ENCODE data around the gene CCDC102A. TPM values are rescaled to one million over a fixed set of nuclear protein-coding genes. Genes with fewer than 3 reads are reported as not detected.

The CCDC102A gene
- total and polyA plus RNA-seq, 9 of the 15 experiments (the other 6 are each of a cell fraction or from before 2014, with no cell fraction given), result 0.03 to 4.9 (median 1.4) TPM

DNA sequence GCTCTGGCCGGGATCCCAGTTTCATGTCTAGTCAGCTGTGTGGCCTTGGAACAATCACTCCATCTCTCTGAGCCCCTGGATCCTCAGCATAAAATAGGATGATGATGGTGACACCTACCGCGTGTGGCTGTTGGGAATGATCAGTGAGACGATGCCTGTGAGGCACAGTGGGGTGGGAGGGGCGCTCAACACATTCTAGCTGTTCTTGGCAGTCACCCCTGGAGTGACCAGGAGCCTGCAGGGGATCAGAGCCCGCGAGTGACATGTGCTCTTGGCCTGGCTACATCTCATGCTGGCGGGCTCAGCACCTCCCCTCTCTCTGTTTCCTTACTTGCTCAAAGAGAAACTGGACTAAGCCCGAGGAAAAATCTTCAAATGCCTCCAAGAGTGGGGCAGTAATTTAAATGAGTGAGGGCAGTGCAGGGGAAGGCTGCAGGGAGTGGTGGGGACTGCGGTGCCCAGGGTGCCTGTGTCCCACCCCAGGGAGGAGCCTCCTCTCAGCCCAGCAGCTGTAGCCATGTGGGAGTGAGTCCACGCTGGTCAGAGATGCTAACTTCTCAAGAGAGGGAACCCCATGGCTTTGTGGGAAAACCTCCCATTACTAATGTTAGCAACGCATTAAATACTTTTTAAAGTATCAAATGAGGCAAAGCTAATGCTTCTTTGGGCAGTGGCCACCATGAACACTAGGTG lies 27.0 kb downstream of the CCDC102A start:
- in situ Hi-C loops (cut with MboI) (no loop called here), intact Hi-C loops (cut with micrococcal nuclease) (no loop called here)
- no peak overlapping the region for H3K27ac ChIP-seq (ENCODE audit: extremely low read depth, low read depth, low read length)
- no peak for FAIRE-seq
- H2AFZ ChIP-seq (ENCODE audit: low read depth, low read length), result peak overlapping the region; percentile 33; the same call in 1 of the 2 replicates
- ChIA-PET CTCF (ENCODE audit: low intra/inter-chr PET ratio) (no interaction called here), POLR2A (interaction anchor here (0.7 to 1.7 kb wide), 2 partner anchors 45 to 63 kb away, joined by 3 to 4 read pairs; no protein-coding TSS in a partner anchor)
- DNase-seq (ENCODE audit: extremely low read depth in 1 of 4, low spot score in 3 of 4), result no peak
- H3K4me3 ChIP-seq, result no peak overlapping the region
- peaks cover 0 to 4% of the 10 kb centered on the region in 2 experiments; a peak in 3 of 5 replicates for H3K4me1 ChIP-seq (replicated peaks in 1 of 2; ENCODE audit: control insufficient read depth in 2 of 2, insufficient read depth in 2 of 2, low read length in 2 of 2)
- H3K9me1 ChIP-seq (ENCODE audit: control insufficient read depth, insufficient read depth, low read length), result no peaks in the 10 kb centered on the region
- peak overlapping the region in 1 of 2 experiments; percentile 79; a peak in 1 of 4 replicates for H3K9ac ChIP-seq (ENCODE audit: insufficient read depth in 1 of 2, low read depth in 2 of 2, low read length in 2 of 2)
- no TSS peak for BruUV-seq (replicated peaks)
- H3K4me2 ChIP-seq (ENCODE audit: insufficient read depth, low read length), result no peak overlapping the region
- peak; percentile 41; the same call in 1 of the 3 replicates for ATAC-seq
- H3K9me3 ChIP-seq (replicated peaks; ENCODE audit: control insufficient read depth, insufficient read depth, low read depth, low read length), result no peaks in the 10 kb centered on the region
- H3K36me3 ChIP-seq (ENCODE audit: control insufficient read depth, insufficient read depth, low read length), result no peaks in the 10 kb centered on the region
- 26% methylated on average over 12 of the region's 12 CpGs for WGBS (ENCODE audit: insufficient coverage, low coverage, missing lambda C conversion rate)
- H4K20me1 ChIP-seq (replicated peaks; ENCODE audit: control insufficient read depth, insufficient read depth, low read length), result 0 out of 2 replicates have a peak, but pooled peaks cover 3% of the 10 kb centered on the region
- no peaks in the 10 kb centered on the region for H3K79me2 ChIP-seq (ENCODE audit: control insufficient read depth, insufficient read depth, low read length)
- H3K27me3 ChIP-seq (ENCODE audit: control insufficient read depth in 2 of 2, insufficient read depth in 2 of 2, low read length in 2 of 2), result peaks cover 0 to 18% of the 10 kb centered on the region in 2 experiments; a peak in 3 of 5 replicates
- TF ChIP-seq ZNF778 (CRISPR knock-in tag; IDR thresholded peaks at IDR 0.05) (no peak), ZFP36 (IDR thresholded peaks at IDR 0.05; ENCODE audit: low read depth, low read length, partially characterized antibody) (peak; percentile 63), FOXP1 (CRISPR knock-in tag; IDR thresholded peaks at IDR 0.05) (no peak)

DNA sequence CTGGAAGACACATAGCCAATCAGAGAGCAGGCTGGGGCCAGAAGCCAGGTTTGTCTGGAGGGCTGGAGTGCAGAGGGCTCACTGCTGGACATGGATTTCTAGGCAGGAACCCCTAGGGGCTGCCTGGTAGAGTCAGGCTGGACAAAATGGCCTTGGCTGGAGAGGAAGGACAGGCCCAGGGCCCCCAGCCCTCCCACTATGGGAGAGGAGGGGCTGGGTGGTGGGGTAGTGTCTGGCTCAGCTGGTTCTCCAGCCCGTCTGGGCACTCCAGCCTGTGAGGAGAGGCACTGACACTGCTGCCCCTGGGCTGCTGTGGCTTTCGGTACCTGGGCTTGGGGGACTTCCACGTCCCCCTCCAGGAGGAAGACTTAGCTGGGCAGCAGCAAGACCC lies 28.3 kb downstream of the CCDC102A start:
- DNase-seq (ENCODE audit: extremely low read depth in 1 of 4, low spot score in 3 of 4) (no peak), FAIRE-seq (no peak), ATAC-seq (peak; percentile 11; the same call in 1 of the 3 replicates)
- ChIA-PET POLR2A (interaction anchor here (0.6 to 0.8 kb wide), 2 partner anchors 9 to 23 kb away, joined by 3 to 4 read pairs; no protein-coding TSS in a partner anchor), CTCF (ENCODE audit: low intra/inter-chr PET ratio) (no interaction called here)
- no peak overlapping the region for H3K9ac ChIP-seq (ENCODE audit: insufficient read depth in 1 of 2, low read depth in 2 of 2, low read length in 2 of 2)
- no peaks in the 10 kb centered on the region for H3K79me2 ChIP-seq (ENCODE audit: control insufficient read depth, insufficient read depth, low read length)
- 27% methylated on average over 2 of the region's 3 CpGs for WGBS (ENCODE audit: insufficient coverage, low coverage, missing lambda C conversion rate)
- H3K4me3 ChIP-seq, result no peak overlapping the region
- H4K20me1 ChIP-seq (replicated peaks; ENCODE audit: control insufficient read depth, insufficient read depth, low read length), result 0 out of 2 replicates have a peak, but pooled peaks cover 3% of the 10 kb centered on the region
- no peaks in the 10 kb centered on the region for H3K36me3 ChIP-seq (ENCODE audit: control insufficient read depth, insufficient read depth, low read length)
- peaks cover 0 to 28% of the 10 kb centered on the region in 2 experiments; a peak in 3 of 5 replicates for H3K27me3 ChIP-seq (ENCODE audit: control insufficient read depth in 2 of 2, insufficient read depth in 2 of 2, low read length in 2 of 2)
- H2AFZ ChIP-seq (ENCODE audit: low read depth, low read length), result no peak overlapping the region
- intact Hi-C loops (cut with micrococcal nuclease), result no loop called here
- peaks cover 0 to 8% of the 10 kb centered on the region in 2 experiments; a peak in 2 of 5 replicates for H3K4me1 ChIP-seq (replicated peaks in 1 of 2; ENCODE audit: control insufficient read depth in 2 of 2, insufficient read depth in 2 of 2, low read length in 2 of 2)
- no peak for TF ChIP-seq ZNF780A (CRISPR knock-in tag; IDR thresholded peaks at IDR 0.05)
- TF ChIP-seq ZNF212 (CRISPR knock-in tag; IDR thresholded peaks at IDR 0.05), result no peak
- no peak for TF ChIP-seq ZNF445 (CRISPR knock-in tag; IDR thresholded peaks at IDR 0.05; ENCODE audit: low read depth)
- TF ChIP-seq ZNF384 (IDR thresholded peaks at IDR 0.05; ENCODE audit: low read depth, low read length), result no peak
- no peak for TF ChIP-seq ZNF23 (CRISPR knock-in tag; IDR thresholded peaks at IDR 0.05)
- TF ChIP-seq MAFG (tag; conservative IDR thresholded peaks at IDR 0.05), result no peak
- BruUV-seq (replicated peaks), result no TSS peak
- no peak overlapping the region for H3K4me2 ChIP-seq (ENCODE audit: insufficient read depth, low read length)
- in situ Hi-C loops (cut with MboI), result no loop called here
- no peaks in the 10 kb centered on the region for H3K9me3 ChIP-seq (replicated peaks; ENCODE audit: control insufficient read depth, insufficient read depth, low read depth, low read length)
- no peak overlapping the region for H3K27ac ChIP-seq (ENCODE audit: extremely low read depth, low read depth, low read length)
- no peaks in the 10 kb centered on the region for H3K9me1 ChIP-seq (ENCODE audit: control insufficient read depth, insufficient read depth, low read length)

All from K562 (cell line).